ENCODE measurements around the gene AFF3. TPM values are rescaled to one million over a fixed set of nuclear protein-coding genes. Genes with fewer than 3 reads are reported as not detected.

The AFF3 gene
- total RNA-seq, 3 donors from 2014 or later, result 4.2 to 56.6 (median 5.2) TPM

DNA sequence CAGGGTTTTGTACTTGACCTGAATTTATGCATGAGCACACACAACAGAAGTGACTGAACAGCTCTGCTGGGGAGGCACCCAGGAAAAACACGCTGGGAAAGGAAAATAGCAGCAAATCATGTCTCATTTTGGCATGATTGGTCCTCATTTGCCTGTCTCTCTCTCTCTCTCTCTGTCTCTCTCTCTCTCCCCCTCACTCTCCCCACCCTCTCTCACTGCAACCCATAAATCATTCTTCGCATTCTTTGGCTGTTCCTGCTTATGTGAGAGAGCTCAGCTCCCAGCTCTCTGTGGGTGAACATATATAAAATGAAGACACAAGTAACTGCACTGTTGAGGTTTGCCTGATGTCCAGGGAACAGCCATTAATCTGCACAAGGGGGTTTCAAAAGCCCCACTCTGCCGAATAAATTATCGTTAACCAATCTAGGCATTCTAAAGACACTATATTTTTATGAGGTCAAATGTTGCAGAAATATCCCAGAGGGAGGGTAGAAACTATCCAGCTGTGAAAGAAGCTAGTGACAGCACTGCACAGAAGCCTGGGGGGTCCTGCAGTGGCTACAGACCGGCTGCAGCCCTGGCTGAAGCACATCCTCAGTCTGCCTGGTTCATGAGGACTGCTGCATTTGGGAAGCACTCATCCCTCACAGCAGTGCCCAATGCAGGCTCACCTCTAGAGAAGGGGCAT, 260.3 kb downstream of the AFF3 start:
- H3K4me3 ChIP-seq, result no peak overlapping the region
- ATAC-seq, result no peak
- intact Hi-C loops (cut with DNase I, micrococcal nuclease), result no loop called here
- no peaks in the 10 kb centered on the region for H3K36me3 ChIP-seq (ENCODE audit: low read depth)
- no peaks in the 10 kb centered on the region for H3K4me1 ChIP-seq (ENCODE audit: low read depth)
- H3K9me3 ChIP-seq, result no peaks in the 10 kb centered on the region
- no peak for DNase-seq
- TF ChIP-seq, protein P1, sequence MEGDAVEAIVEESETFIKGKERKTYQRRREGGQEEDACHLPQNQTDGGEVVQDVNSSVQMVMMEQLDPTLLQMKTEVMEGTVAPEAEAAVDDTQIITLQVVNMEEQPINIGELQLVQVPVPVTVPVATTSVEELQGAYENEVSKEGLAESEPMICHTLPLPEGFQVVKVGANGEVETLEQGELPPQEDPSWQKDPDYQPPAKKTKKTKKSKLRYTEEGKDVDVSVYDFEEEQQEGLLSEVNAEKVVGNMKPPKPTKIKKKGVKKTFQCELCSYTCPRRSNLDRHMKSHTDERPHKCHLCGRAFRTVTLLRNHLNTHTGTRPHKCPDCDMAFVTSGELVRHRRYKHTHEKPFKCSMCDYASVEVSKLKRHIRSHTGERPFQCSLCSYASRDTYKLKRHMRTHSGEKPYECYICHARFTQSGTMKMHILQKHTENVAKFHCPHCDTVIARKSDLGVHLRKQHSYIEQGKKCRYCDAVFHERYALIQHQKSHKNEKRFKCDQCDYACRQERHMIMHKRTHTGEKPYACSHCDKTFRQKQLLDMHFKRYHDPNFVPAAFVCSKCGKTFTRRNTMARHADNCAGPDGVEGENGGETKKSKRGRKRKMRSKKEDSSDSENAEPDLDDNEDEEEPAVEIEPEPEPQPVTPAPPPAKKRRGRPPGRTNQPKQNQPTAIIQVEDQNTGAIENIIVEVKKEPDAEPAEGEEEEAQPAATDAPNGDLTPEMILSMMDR (IDR thresholded peaks at IDR 0.05), result no peak

DNA sequence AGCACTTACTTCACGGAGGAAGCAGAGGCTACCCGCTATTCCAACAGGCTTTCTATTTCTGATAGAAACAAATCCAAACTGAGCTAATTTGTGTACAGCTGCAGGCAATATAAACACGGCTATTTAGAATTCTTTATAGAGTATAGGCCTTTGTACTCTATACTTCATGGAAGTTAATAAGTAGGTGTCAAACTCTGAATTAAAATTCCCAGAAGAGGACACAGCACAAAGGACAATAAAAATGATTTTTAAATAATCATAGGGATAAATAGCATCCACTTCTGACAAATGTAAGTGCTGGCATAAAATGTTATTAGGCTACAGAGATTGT, 261.5 kb downstream of the AFF3 start:
- ATAC-seq, result no peak
- Histone ChIP-seq H3K4me1 (ENCODE audit: low read depth) (no peaks in the 10 kb centered on the region), H3K9me3 (no peaks in the 10 kb centered on the region), H3K36me3 (ENCODE audit: low read depth) (no peaks in the 10 kb centered on the region), H3K4me3 (no peak overlapping the region)
- intact Hi-C loops (cut with DNase I, micrococcal nuclease), result no loop called here
- no peak for DNase-seq
- TF ChIP-seq, protein P1 (IDR thresholded peaks at IDR 0.05), result no peak

DNA sequence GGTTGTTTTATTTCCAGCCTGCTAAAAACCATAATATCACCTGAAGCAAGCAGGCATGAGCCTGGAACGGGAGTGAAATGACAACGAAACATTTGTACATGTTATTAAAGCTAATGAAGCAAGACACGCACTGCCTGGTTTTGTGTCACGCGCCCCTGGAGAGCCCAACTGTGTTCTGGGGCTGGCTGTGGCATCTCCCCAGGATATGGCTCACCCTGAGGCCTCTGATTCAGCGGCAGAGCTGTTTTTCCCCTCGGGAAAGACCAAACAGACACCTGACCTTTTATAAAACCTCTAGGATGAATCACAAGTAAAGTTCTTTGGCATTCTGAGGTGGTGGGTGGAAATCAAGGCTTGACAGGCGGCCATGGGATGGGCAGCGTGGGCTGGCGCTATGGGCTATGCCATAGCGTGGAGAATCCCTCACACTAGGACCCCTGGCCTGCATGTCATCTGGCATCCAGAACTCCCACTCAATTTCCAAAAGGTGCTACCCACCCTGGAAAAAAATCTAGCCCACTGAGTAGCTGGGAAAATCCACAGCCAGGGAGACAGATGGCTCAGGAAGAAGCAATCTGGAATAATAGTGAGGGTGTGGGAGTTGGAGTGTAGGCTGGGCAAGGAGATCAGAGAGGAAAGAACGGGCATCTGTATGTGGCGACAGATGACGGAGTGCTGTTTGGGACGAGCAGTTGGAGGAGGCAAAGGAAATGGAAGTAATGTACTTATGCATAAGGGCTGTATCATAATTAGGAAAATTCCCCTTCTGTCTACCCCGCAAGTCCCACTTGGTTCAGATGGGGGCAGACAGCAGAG, 262.0 kb downstream of the AFF3 start:
- intact Hi-C loops (cut with DNase I, micrococcal nuclease), result no loop called here
- no peak for ATAC-seq
- H3K9me3 ChIP-seq, result no peaks in the 10 kb centered on the region

DNA sequence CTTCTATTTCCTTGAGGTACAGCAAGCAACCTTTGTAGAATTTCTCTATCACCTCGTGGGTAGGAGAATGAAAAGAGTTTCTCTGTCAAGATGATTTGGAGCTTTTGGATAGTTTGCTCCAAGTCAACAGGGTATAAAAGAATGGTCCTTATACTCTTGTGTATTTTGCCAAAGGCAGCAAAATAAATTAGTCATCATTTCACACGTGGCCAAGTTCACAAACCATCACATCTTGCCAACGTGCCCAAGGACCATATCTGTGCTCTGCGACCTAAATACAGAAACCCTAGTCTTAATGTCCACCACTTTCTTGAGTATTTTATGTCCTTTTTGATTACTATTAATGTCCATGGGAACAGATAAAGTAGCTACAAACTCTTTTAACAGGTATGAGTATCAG, 262.9 kb downstream of the AFF3 start:
- no peak for ATAC-seq
- no peaks in the 10 kb centered on the region for H3K4me1 ChIP-seq (ENCODE audit: low read depth)
- TF ChIP-seq, protein P1 (IDR thresholded peaks at IDR 0.05), result no peak
- intact Hi-C loops (cut with DNase I, micrococcal nuclease), result no loop called here
- H3K9me3 ChIP-seq, result no peaks in the 10 kb centered on the region
- H3K36me3 ChIP-seq (ENCODE audit: low read depth), result no peaks in the 10 kb centered on the region
- no peak for DNase-seq
- no peak overlapping the region for H3K4me3 ChIP-seq

More for the DNA sequence above, 262.0 kb downstream of the AFF3 start:
- H3K4me1 ChIP-seq (ENCODE audit: low read depth), result no peaks in the 10 kb centered on the region
- H3K4me3 ChIP-seq, result no peak overlapping the region
- TF ChIP-seq, protein P1 (IDR thresholded peaks at IDR 0.05), result no peak
- no peaks in the 10 kb centered on the region for H3K36me3 ChIP-seq (ENCODE audit: low read depth)
- DNase-seq, result no peak

DNA sequence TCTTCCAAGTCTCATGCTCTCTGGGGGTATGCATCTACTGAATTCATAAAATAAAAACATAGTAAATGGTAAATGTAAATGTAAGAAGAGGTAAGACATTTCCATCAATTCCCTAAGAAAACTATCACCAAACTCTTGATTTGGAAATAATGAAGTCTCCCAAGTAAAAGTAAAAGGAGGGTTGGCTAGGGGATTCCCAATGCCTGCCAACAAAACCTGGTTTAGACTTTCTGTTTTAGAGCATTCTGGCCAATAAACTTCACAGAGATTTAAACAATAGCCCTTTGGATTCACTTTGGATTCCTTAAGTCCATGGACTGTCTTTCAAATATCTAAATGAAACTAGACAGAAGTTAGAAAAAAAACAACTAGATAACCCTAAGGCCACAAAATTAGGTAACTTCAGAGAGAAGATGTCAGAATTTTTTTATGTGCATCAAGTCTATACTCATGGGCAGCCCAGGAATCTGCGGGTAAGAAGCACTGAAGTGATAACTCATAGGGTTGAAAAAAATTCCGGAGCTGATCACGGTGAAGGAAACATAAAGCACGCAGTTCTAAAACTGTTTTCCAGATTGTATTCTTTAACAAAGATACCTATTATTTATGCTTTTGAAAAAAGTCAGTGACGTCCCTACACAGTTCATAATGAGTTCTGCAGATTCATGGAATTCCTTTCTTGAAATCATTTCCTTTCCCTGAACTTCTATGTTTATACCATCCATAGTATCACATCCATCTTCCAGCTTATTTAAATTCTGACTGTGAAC, 263.6 kb downstream of the AFF3 start:
- Histone ChIP-seq H3K36me3 (ENCODE audit: low read depth) (no peaks in the 10 kb centered on the region), H3K9me3 (no peaks in the 10 kb centered on the region), H3K4me3 (no peak overlapping the region), H3K4me1 (ENCODE audit: low read depth) (no peaks in the 10 kb centered on the region)
- TF ChIP-seq, protein P1 (IDR thresholded peaks at IDR 0.05), result no peak
- intact Hi-C loops (cut with DNase I, micrococcal nuclease), result no loop called here
- DNase-seq (no peak), ATAC-seq (no peak)
